Spleen (tissue), 7 donors: ENCODE measurements around the gene TRIM47.

Experiments used
- POLR2A ChIP-seq, 3 donors: fragments of 450-650 bp; IDR thresholded peaks; one replicate each; pipeline ENCODE4 v1.5.1; 2017; ENCODE audit warnings: antibody characterized with exemption in 3 of 3, mild to moderate bottlenecking in 1 of 3
- POLR2AphosphoS5 ChIP-seq, 3 donors: sonication (generic); formaldehyde crosslinking; IDR thresholded peaks; one replicate each; pipeline ENCODE4 v1.5.1; 2017; ENCODE audit warnings: antibody characterized with exemption in 3 of 3
- TF ChIP-seq, protein P1 (sequence below), 11 experiments: fragments of 200-600 bp in 7 of 11; fragments of 450-650 bp in 4 of 11; sonication (generic) in 4 of 11; IDR thresholded peaks in 8 of 11; conservative IDR thresholded peaks in 3 of 11; 1 replicate in 7 of 11; 2 replicates in 4 of 11; pipeline versions ENCODE4 v1.4.0 to v1.8.0; 2016 to 2021; ENCODE audit warnings: antibody characterized with exemption in 11 of 11, inconsistent platforms in 4 of 11, mild to moderate bottlenecking in 1 of 11
- donor health status: DM: no; HTN: no; CAD: no; lungs with moderate emphysema.
- donor health status: DM: no; HTN: no; CAD: no.
- donor health status: DM: no; HTN: no; CAD: no.

DNA sequence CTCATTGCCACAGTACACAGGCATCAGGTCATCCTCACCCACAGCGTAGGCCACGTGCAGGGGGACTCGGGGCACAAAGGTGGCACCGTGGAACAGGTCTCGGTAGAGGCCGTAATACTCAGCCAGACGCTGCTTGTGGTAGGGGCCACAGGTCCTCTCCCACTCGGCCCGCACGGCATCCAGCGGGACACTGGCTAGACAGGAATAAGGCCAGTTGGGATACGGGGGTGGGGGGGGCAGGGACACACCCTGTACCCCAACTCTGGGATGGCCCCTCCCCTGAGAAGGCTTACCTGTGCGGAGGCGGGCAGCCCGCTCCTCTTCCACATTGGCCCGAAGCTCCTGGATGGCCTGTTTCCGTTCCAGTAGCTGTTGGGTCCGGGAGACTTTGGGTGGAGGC lies 23.3 kb upstream of the TRIM47 start:
- TF ChIP-seq, protein P1, sequence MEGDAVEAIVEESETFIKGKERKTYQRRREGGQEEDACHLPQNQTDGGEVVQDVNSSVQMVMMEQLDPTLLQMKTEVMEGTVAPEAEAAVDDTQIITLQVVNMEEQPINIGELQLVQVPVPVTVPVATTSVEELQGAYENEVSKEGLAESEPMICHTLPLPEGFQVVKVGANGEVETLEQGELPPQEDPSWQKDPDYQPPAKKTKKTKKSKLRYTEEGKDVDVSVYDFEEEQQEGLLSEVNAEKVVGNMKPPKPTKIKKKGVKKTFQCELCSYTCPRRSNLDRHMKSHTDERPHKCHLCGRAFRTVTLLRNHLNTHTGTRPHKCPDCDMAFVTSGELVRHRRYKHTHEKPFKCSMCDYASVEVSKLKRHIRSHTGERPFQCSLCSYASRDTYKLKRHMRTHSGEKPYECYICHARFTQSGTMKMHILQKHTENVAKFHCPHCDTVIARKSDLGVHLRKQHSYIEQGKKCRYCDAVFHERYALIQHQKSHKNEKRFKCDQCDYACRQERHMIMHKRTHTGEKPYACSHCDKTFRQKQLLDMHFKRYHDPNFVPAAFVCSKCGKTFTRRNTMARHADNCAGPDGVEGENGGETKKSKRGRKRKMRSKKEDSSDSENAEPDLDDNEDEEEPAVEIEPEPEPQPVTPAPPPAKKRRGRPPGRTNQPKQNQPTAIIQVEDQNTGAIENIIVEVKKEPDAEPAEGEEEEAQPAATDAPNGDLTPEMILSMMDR (IDR thresholded peaks at IDR 0.05 in 8 of 11, conservative IDR thresholded peaks at IDR 0.05 in 3 of 11): no peak
- peak in 1 of 3 donors; percentile 8 for TF ChIP-seq POLR2AphosphoS5 (IDR thresholded peaks at IDR 0.05)
- TF ChIP-seq POLR2A (IDR thresholded peaks at IDR 0.05): no peak
